CD4-positive, alpha-beta T cell (primary cell): ENCODE data around the gene GFOD1. TPM values are rescaled to one million over a fixed set of nuclear protein-coding genes. Genes with fewer than 3 reads are reported as not detected.

Experiments
- ATAC-seq: fragments of 200-7000 bp; cut with Tn5 transposase; one replicate; pipeline ENCODE4 v1.10.0; 2022; ENCODE audit warnings: mild to moderate bottlenecking; ENCODE audit not compliant: poor library complexity
- CTCF ChIA-PET: fragments of 350-600 bp; sonication (Branson Sonifier 250); formaldehyde crosslinking; loops from one replicate; lab custom pipeline; 2021; ENCODE audit warnings: antibody characterized with exemption, inconsistent platforms; lab: Charles Lee
- POLR2A ChIA-PET: fragments of 350-600 bp; sonication (Branson Sonifier 250); formaldehyde crosslinking; loops from one replicate; lab custom pipeline; 2021; ENCODE audit warnings: antibody characterized with exemption, inconsistent platforms; lab: Charles Lee
- DNase-seq, 14 experiments: peaks; one replicate each; pipeline ENCODE4 v3.0.0-alpha.2; 2013 to 2020; ENCODE audit warnings: mixed read lengths in 2 of 14
- H3K27ac ChIP-seq, 2 donors: one replicate each; pipeline versions ENCODE4 v1.5.1 to v1.7.0; 2013; ENCODE audit warnings: low read length in 2 of 2, low read depth in 1 of 2, mild to moderate bottlenecking in 1 of 2
- H3K27me3 ChIP-seq, 2 experiments: 1 replicate in 1 of 2; 2 replicates in 1 of 2; pipeline versions ENCODE4 v1.6.1 to v1.7.0; 2013; ENCODE audit warnings: low read length in 2 of 2, control low read depth in 1 of 2, mild to moderate bottlenecking in 1 of 2, moderate library complexity in 1 of 2; ENCODE audit not compliant: insufficient read depth in 2 of 2, control insufficient read depth in 1 of 2
- H3K36me3 ChIP-seq: one replicate; pipeline ENCODE4 v1.6.1; 2013; ENCODE audit warnings: low read length, control low read depth; ENCODE audit not compliant: insufficient read depth
- H3K4me1 ChIP-seq: one replicate; pipeline ENCODE4 v1.6.1; 2013; ENCODE audit warnings: low read length, control low read depth; ENCODE audit not compliant: insufficient read depth
- H3K4me3 ChIP-seq: one replicate; pipeline ENCODE4 v1.5.1; 2013; ENCODE audit warnings: mild to moderate bottlenecking, low read length, moderate library complexity
- H3K9me3 ChIP-seq, 2 experiments: 1 replicate in 1 of 2; 2 replicates in 1 of 2; pipeline versions ENCODE4 v1.6.1 to v1.7.0; 2013; ENCODE audit warnings: low read length in 2 of 2, mild to moderate bottlenecking in 2 of 2, control low read depth in 1 of 2, moderate library complexity in 1 of 2; ENCODE audit not compliant: control insufficient read depth in 1 of 2, insufficient read depth in 1 of 2
- H3K27ac Mint-ChIP-seq: one replicate; pipeline ENCODE4 v1.8.0; 2020; ENCODE audit warnings: mixed read lengths
- H3K27me3 Mint-ChIP-seq: one replicate; pipeline ENCODE4 v1.8.0; 2021; ENCODE audit warnings: mixed read lengths
- H3K36me3 Mint-ChIP-seq: one replicate; pipeline ENCODE4 v1.8.0; 2021; ENCODE audit warnings: low read depth, mixed read lengths
- H3K4me1 Mint-ChIP-seq: one replicate; pipeline ENCODE4 v1.8.0; 2021; ENCODE audit warnings: low read depth, mixed read lengths
- H3K4me3 Mint-ChIP-seq: one replicate; pipeline ENCODE4 v1.8.0; 2020; ENCODE audit warnings: mild to moderate bottlenecking, mixed read lengths
- H3K9me3 Mint-ChIP-seq: one replicate; pipeline ENCODE4 v1.8.0; 2020; ENCODE audit warnings: mixed read lengths
- intact Hi-C, 2 experiments: fragments of 100-400 bp; cut with DNase I in 1 of 2; cut with micrococcal nuclease in 1 of 2; formaldehyde crosslinking; loops; one replicate each; pipeline versions ENCODE4 v1.15.1 to v1.9.0; 2023 to 2025; cut with DNase I, micrococcal nuclease
- total RNA-seq, 174 experiments: library from RNA in 2 of 174; stranded (reverse) in 2 of 174; gene quantifications; one replicate each; pipeline ENCODE4 v1.2.3 and lab custom pipeline; 2021 to 2026
- TF ChIP-seq, protein P1 (sequence below): fragments of 200-600 bp; IDR thresholded peaks from one replicate; pipeline ENCODE4 v1.8.0; 2022; ENCODE audit warnings: antibody characterized with exemption, mild to moderate bottlenecking

The GFOD1 gene
- total RNA-seq, 2 experiments from 2014 or later, result 1.3 to 2.0 TPM

DNA sequence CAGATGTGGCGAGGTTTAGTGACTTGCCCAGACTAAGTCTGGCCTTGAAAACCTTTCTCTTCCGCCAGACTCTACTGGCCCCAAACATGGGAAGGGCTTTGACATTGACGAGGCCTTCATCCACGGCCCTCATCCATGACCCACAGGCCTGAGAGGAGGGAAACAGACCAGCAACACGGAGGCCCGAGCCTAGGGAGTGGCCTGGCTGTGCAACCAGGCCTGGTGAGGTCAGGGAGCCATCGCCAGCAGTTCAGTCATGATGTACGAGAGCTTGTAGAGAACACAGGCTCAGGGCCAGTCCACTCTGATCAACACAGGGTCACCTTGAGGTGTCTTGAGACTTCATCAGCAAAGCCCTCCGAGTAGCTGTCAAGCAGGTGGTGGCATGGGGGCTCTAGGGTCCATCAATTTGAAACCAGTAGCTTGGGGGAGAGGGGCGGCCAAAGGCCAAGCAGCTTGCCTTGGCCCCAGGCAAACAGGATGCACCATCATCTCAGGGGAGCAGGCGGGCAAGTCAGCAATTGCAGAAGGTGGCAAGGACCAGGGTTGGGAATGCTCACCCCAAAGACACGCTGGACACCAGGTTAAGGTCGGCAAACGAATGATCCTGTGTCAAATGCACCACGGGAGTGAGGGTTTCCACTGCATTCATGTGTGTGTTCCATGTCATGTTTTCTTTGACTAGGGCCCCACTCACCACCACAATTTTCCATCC is 36.1 kb downstream of the GFOD1 start:
- H3K4me1 ChIP-seq, result peaks cover 27% of the 10 kb centered on the region
- ATAC-seq (no peak), DNase-seq (no peak)
- TF ChIP-seq, protein P1, sequence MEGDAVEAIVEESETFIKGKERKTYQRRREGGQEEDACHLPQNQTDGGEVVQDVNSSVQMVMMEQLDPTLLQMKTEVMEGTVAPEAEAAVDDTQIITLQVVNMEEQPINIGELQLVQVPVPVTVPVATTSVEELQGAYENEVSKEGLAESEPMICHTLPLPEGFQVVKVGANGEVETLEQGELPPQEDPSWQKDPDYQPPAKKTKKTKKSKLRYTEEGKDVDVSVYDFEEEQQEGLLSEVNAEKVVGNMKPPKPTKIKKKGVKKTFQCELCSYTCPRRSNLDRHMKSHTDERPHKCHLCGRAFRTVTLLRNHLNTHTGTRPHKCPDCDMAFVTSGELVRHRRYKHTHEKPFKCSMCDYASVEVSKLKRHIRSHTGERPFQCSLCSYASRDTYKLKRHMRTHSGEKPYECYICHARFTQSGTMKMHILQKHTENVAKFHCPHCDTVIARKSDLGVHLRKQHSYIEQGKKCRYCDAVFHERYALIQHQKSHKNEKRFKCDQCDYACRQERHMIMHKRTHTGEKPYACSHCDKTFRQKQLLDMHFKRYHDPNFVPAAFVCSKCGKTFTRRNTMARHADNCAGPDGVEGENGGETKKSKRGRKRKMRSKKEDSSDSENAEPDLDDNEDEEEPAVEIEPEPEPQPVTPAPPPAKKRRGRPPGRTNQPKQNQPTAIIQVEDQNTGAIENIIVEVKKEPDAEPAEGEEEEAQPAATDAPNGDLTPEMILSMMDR, result no peak
- Mint-ChIP-seq H3K27ac (no peak overlapping the region), H3K36me3 (no peaks in the 10 kb centered on the region), H3K4me3 (no peak overlapping the region), H3K4me1 (peaks cover 37% of the 10 kb centered on the region), H3K27me3 (no peaks in the 10 kb centered on the region), H3K9me3 (no peaks in the 10 kb centered on the region)
- ChIA-PET CTCF (interaction anchor here (1.5 kb wide), 1 partner anchor 124 kb away, joined by 3 read pairs; no protein-coding TSS in a partner anchor), POLR2A (no interaction called here)
- no peaks in the 10 kb centered on the region for H3K27me3 ChIP-seq
- no peaks in the 10 kb centered on the region for H3K36me3 ChIP-seq
- H3K27ac ChIP-seq, result no peak overlapping the region
- intact Hi-C loops, result loop anchor here (2.0 to 10.0 kb wide), 4 partner anchors 113 to 616 kb away; no protein-coding TSS in a partner anchor
- no peaks in the 10 kb centered on the region for H3K9me3 ChIP-seq
- no peak overlapping the region for H3K4me3 ChIP-seq

DNA sequence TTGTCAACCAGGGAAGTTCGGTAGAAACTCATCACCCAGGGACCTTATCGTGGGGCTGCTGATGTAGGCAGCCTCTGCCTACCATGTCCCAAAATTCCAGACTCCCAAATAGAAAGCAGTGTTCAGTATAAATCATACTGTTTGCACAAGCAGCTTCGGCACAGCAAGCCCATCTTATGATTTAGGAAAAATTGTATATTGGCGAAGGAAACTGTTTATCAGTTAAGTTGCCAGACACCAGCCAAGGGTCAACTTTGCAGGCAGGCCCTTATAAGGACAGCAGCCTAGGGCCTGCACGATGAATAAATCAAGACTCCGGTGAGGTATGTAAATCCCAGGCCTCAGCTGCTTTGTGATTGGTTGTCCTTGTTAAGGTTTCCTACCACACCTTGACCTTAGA is 36.8 kb downstream of the GFOD1 start:
- TF ChIP-seq, protein P1, result no peak
- H3K36me3 Mint-ChIP-seq, result no peaks in the 10 kb centered on the region

DNA sequence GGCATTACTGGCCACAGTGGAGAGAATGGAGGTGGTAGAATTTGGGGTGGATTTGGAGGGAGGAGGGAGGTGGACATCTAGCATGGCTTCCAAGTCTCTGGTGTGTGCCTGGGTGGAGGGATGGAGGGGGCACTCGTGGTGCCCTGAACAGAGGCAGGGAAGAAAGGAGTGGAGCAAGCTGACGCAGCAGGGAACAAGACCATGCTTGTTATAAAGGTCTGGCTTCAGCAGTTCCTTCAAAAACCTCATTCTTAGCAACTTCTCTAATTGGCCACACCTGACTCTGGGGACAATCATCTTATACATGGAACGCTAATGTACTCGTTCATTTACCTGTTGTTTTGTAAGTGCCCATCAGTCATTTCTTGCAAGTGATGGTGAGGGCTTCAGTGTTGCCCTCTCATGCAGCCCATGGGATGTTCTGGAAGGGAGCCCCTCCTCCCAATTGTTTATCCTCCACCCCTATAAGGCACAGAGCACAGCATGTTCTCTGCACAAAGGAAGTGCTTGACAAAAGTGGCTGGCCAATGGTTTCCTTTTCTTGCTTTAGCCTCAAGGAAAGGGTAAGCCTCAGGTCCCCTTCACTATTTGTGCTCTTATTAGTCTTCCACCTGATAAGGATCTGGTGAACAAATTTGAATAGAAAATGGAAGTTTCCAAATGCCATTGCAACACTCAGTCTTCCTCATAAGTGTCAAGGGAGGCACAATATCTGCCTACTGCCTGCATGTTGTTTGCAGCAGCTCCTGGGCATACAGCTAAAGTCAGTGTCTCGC is 39.3 kb downstream of the GFOD1 start:
- ChIA-PET POLR2A (no interaction called here), CTCF (no interaction called here)
- TF ChIP-seq, protein P1, result no peak
- H3K4me1 ChIP-seq, result peaks cover 9% of the 10 kb centered on the region
- H3K27me3 ChIP-seq, result no peaks in the 10 kb centered on the region
- H3K36me3 Mint-ChIP-seq, result no peaks in the 10 kb centered on the region
- no peaks in the 10 kb centered on the region for H3K9me3 ChIP-seq
- no peaks in the 10 kb centered on the region for H3K27me3 Mint-ChIP-seq
- no peak overlapping the region for H3K4me3 ChIP-seq
- no peaks in the 10 kb centered on the region for H3K9me3 Mint-ChIP-seq
- ATAC-seq (no peak), DNase-seq (no peak)
- H3K27ac Mint-ChIP-seq, result no peak overlapping the region
- no peak overlapping the region for H3K27ac ChIP-seq
- H3K4me1 Mint-ChIP-seq, result peaks cover 23% of the 10 kb centered on the region
- intact Hi-C loops, result no loop called here
- no peaks in the 10 kb centered on the region for H3K36me3 ChIP-seq
- H3K4me3 Mint-ChIP-seq, result no peak overlapping the region

More for the DNA sequence above, 36.8 kb downstream of the GFOD1 start:
- no peaks in the 10 kb centered on the region for H3K36me3 ChIP-seq
- Mint-ChIP-seq H3K4me1 (peaks cover 34% of the 10 kb centered on the region), H3K27me3 (no peaks in the 10 kb centered on the region), H3K9me3 (no peaks in the 10 kb centered on the region), H3K27ac (no peak overlapping the region), H3K4me3 (no peak overlapping the region)
- no peak overlapping the region for H3K4me3 ChIP-seq
- H3K9me3 ChIP-seq, result no peaks in the 10 kb centered on the region
- H3K27ac ChIP-seq, result no peak overlapping the region
- DNase-seq (no peak), ATAC-seq (no peak)
- POLR2A ChIA-PET, result no interaction called here
- intact Hi-C loops, result loop anchor here (2.0 to 10.0 kb wide), 4 partner anchors 112 to 617 kb away; no protein-coding TSS in a partner anchor
- H3K27me3 ChIP-seq, result no peaks in the 10 kb centered on the region
- H3K4me1 ChIP-seq, result peaks cover 27% of the 10 kb centered on the region
- CTCF ChIA-PET, result interaction anchor here (1.5 kb wide), 1 partner anchor 125 kb away, joined by 3 read pairs; no protein-coding TSS in a partner anchor
